Adrenal gland (tissue), 5 donors: ENCODE results near the gene RHBDL1.

Experiments
- CTCF ChIP-seq, 6 experiments: fragments of 450-650 bp in 4 of 6; fragments of 200-600 bp in 2 of 6; sonication (generic) in 1 of 6; IDR thresholded peaks; 1 replicate in 5 of 6; 2 replicates in 1 of 6; pipeline versions ENCODE4 v1.5.1 to v1.8.0; 2016 to 2021; ENCODE audit warnings: antibody characterized with exemption in 6 of 6, mild to moderate bottlenecking in 2 of 6, moderate library complexity in 1 of 6
- POLR2A ChIP-seq, 2 donors: fragments of 450-650 bp; IDR thresholded peaks; one replicate each; pipeline ENCODE4 v1.6.1; 2017; ENCODE audit warnings: antibody characterized with exemption in 2 of 2, mild to moderate bottlenecking in 2 of 2, moderate library complexity in 1 of 2
- donor health status: DM: no; HTN: no; CAD: no.

GRCh38 chr16:725463-726187 is 50.2 kb downstream of the RHBDL1 start:
- TF ChIP-seq CTCF (IDR thresholded peaks at IDR 0.05) (no peak), POLR2A (IDR thresholded peaks at IDR 0.05) (no peak)
